Measurements from ENCODE around the gene WSCD2. TPM values are rescaled to one million over a fixed set of nuclear protein-coding genes. Genes with fewer than 3 reads are reported as not detected.

The WSCD2 gene
- total and polyA plus RNA-seq, 12 donors: 0.01 to 2.8 (median 0.44) TPM; not detected in 3

DNA sequence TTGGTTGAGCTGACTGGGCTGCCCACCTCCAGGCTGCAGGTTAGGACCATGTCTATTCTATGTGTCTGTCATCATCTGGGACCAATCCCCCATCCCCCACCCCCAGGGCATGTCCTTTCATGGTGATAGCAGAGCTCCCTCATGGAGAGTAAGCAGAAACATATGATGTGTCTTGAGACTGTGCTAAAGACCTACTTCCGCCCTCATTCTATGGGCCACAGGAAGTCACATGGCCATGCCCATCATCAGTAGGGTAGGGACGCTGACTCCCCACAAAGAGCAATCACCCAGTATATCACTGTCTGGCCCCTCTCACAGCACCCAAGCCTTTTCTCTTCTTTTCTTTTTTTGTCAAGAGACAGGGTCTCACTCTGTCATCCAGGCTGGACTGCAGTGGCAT is 110.3 kb downstream of the WSCD2 start:
- TF ChIP-seq, protein P1, sequence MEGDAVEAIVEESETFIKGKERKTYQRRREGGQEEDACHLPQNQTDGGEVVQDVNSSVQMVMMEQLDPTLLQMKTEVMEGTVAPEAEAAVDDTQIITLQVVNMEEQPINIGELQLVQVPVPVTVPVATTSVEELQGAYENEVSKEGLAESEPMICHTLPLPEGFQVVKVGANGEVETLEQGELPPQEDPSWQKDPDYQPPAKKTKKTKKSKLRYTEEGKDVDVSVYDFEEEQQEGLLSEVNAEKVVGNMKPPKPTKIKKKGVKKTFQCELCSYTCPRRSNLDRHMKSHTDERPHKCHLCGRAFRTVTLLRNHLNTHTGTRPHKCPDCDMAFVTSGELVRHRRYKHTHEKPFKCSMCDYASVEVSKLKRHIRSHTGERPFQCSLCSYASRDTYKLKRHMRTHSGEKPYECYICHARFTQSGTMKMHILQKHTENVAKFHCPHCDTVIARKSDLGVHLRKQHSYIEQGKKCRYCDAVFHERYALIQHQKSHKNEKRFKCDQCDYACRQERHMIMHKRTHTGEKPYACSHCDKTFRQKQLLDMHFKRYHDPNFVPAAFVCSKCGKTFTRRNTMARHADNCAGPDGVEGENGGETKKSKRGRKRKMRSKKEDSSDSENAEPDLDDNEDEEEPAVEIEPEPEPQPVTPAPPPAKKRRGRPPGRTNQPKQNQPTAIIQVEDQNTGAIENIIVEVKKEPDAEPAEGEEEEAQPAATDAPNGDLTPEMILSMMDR (IDR thresholded peaks at IDR 0.05): no peak
- H3K4me3 ChIP-seq: no peak overlapping the region
- H3K4me1 ChIP-seq: no peaks in the 10 kb centered on the region
- ATAC-seq (no peak), DNase-seq (no peak)
- WGBS, 2 donors: 71 to 73% methylated on average over 2 of the region's 2 CpGs
- no peaks in the 10 kb centered on the region for H3K36me3 ChIP-seq
- peaks cover 0 to 7% (median 4%) of the 10 kb centered on the region in 11 donors for H3K9me3 ChIP-seq
- H3K27ac ChIP-seq: no peak overlapping the region
- H3K27me3 ChIP-seq: peaks cover 0 to 47% (median 38%) of the 10 kb centered on the region in 7 donors
- intact Hi-C loops (cut with DNase I): loop anchor here in 4 of 10 donors (5.0 to 10.0 kb wide), 2 partner anchors 215 to 218 kb away; no protein-coding TSS in a partner anchor

DNA sequence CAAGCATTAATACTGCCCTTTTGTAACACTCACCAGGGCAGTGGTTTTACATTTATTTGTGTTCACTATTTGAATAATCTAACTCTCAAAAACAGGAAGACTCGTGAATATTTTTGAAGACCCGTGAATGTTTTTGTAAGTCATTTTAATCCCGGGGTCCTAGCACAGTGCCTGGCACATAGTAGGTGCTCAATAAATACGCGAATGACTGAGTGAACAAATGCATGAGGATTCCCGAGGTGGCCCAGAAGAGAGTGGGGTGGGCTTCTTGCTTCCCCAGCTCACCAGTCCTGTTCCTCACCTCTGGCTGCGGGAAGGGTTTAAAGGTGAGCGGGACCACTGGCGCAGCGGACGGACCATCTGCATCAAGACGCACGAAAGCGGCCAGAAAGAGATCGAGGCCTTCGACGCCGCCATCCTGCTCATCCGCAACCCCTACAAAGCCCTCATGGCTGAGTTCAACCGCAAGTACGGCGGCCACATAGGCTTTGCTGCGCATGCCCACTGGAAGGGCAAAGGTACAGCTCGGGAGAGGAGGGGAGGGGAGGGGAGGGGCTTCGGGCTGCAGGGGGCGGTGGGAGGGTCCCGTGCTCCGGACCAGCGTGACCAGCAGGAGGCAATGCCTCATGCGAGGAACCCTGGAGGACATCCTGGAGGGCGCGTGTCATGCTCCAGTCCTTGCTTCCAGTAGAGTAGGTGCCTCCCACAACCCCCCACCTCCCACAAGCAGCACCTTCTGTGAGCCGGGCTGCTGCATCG is 111.1 kb downstream of the WSCD2 start:
- intact Hi-C loops (cut with DNase I): no loop called here
- Histone ChIP-seq H3K27ac (no peak overlapping the region), H3K27me3 (peaks cover 0 to 47% (median 38%) of the 10 kb centered on the region in 7 donors), H3K4me1 (no peaks in the 10 kb centered on the region), H3K9me3 (peaks cover 0 to 7% (median 4%) of the 10 kb centered on the region in 11 donors), H3K4me3 (no peak overlapping the region), H3K36me3 (no peaks in the 10 kb centered on the region)
- no peak for ATAC-seq
- TF ChIP-seq, protein P1 (IDR thresholded peaks at IDR 0.05): no peak
- DNase-seq: no peak
- 42 to 46% methylated on average over 34 of the region's 34 CpGs for WGBS, 2 donors

DNA sequence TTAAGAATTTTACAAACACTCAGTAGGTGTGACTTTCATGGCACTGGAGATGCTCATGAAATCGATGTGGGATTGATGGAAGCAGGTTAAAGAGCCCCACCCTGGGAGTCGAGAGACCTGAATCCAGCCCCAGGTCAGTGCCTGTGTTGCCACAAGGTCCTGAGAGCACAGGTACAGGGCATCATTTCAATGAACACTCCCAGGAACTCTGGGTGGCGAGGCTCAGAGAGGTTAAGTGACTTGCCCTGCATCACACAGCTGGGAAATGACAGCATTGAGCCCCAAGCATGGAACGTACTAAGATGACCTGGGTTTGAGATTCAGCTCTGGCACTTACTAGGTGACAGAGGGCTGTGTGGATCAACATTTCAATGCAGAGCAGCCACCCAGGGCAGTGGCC is 111.8 kb downstream of the WSCD2 start:
- intact Hi-C loops (cut with DNase I): no loop called here
- 83 to 87% methylated on average over 4 of the region's 4 CpGs for WGBS, 2 donors
- ATAC-seq: no peak
- H3K4me1 ChIP-seq: no peaks in the 10 kb centered on the region
- H3K36me3 ChIP-seq: no peaks in the 10 kb centered on the region
- TF ChIP-seq, protein P1 (IDR thresholded peaks at IDR 0.05): no peak
- H3K4me3 ChIP-seq: no peak overlapping the region
- H3K27ac ChIP-seq: no peak overlapping the region
- H3K9me3 ChIP-seq: peaks cover 0 to 7% (median 4%) of the 10 kb centered on the region in 11 donors
- DNase-seq: no peak
- peaks cover 0 to 47% (median 38%) of the 10 kb centered on the region in 7 donors for H3K27me3 ChIP-seq

DNA sequence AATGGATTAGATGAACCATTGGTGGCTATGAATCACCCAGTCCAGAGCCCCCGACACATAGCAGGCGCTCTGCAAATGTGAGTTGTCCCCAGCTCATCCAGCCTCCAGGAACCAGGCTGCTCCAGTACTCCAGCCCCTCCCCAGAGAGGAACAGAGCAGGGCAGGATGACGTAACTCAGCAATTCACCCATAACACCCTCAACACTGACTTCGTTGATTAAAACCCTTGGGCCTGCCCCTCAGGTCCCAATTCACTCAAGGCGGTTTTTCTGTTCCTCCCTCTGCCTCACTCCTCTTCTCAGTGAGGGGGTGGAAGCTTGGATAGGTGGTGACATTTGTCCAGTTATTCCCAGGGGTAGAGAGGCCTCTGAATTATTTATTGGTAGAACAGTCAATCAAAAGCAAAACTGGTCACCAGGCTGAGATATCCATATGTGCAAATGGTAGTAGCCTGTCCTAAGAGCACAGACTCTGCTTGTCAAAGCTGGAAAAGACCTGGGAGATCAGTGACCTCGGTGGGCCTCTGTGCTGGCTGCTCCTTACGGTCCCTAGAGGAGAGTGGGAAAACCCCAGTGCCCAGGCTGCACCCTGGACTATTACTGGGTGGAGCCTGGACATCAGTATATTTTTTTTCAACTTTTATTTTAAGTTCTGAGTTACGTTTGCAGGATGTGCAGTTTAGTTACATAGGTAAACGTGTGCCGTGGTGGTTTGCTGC is 113.1 kb downstream of the WSCD2 start:
- Histone ChIP-seq H3K27me3 (peaks cover 0 to 41% (median 29%) of the 10 kb centered on the region in 7 donors), H3K4me3 (no peak overlapping the region), H3K4me1 (no peaks in the 10 kb centered on the region), H3K9me3 (peaks cover 0 to 5% (median 3%) of the 10 kb centered on the region in 11 donors), H3K27ac (no peak overlapping the region), H3K36me3 (no peaks in the 10 kb centered on the region)
- TF ChIP-seq, protein P1 (IDR thresholded peaks at IDR 0.05): no peak
- 64 to 65% methylated on average over 10 of the region's 10 CpGs for WGBS, 2 donors
- DNase-seq (no peak), ATAC-seq (no peak)
- intact Hi-C loops (cut with DNase I): no loop called here

Data from heart right ventricle (tissue), 16 donors.